ENCODE data around the gene ANGEL1.

DNA sequence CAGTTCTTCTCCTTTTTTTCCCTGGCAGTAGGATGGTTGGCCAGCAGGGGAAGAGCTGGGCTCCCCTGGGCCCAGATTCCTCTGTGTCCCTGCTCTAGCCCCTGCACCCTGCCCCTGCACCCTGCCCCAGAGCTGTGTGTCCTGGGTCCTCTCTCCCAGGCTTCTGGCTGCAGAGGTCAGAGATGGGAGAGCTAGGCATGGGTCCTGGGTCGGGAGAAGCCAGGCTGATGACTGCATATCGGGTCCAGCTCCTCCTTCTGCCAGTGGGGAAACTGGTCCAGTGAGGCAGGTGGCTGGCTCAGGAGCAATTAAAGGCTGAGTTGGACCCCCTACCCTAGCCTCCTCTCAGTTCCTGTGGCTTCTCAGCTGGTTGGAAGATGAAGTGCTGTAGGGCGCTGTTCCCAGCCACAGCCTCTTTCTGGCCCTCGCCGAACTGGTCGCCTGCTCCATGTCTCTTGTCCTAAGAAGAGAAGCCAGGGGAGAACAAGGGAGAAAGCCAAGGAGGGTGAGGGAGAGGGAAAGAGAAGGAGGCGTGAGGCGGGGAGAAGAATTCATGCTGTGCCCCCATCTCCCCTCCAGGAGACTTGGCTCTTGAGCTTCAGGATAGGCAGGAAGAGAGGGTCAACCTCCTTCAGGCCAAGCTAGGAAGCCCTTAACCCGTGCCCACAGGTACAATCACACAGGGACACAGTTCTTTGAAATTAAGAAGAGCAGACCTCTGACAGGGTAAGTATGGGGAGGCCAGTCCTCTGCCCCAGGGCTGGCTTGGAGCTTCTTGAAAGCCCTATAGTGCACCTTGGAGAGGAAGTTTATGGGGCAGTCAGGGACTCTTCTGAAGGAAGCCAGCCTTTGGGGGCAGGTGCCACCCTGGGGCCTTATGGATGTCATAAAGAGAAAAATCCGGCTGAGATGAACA, 41.9 kb downstream of the ANGEL1 start:
- TF ChIP-seq POLR2AphosphoS5 (IDR thresholded peaks at IDR 0.05; ENCODE audit: low read depth, low read length) (no peak), TAF1 (IDR thresholded peaks at IDR 0.05; ENCODE audit: borderline replicate concordance, insufficient read depth, low read length) (no peak)
- TF ChIP-seq, protein P1, sequence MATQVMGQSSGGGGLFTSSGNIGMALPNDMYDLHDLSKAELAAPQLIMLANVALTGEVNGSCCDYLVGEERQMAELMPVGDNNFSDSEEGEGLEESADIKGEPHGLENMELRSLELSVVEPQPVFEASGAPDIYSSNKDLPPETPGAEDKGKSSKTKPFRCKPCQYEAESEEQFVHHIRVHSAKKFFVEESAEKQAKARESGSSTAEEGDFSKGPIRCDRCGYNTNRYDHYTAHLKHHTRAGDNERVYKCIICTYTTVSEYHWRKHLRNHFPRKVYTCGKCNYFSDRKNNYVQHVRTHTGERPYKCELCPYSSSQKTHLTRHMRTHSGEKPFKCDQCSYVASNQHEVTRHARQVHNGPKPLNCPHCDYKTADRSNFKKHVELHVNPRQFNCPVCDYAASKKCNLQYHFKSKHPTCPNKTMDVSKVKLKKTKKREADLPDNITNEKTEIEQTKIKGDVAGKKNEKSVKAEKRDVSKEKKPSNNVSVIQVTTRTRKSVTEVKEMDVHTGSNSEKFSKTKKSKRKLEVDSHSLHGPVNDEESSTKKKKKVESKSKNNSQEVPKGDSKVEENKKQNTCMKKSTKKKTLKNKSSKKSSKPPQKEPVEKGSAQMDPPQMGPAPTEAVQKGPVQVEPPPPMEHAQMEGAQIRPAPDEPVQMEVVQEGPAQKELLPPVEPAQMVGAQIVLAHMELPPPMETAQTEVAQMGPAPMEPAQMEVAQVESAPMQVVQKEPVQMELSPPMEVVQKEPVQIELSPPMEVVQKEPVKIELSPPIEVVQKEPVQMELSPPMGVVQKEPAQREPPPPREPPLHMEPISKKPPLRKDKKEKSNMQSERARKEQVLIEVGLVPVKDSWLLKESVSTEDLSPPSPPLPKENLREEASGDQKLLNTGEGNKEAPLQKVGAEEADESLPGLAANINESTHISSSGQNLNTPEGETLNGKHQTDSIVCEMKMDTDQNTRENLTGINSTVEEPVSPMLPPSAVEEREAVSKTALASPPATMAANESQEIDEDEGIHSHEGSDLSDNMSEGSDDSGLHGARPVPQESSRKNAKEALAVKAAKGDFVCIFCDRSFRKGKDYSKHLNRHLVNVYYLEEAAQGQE (IDR thresholded peaks at IDR 0.05; ENCODE audit: insufficient read depth in 1 of 2, low read depth in 2 of 2, low read length in 2 of 2), result no peak

Measured in PFSK-1 (cell line).